H1 (cell line): ENCODE data around the gene PGLYRP4. TPM values are rescaled to one million over a fixed set of nuclear protein-coding genes. Genes with fewer than 3 reads are reported as not detected.

Experiments
- ASH2L ChIP-seq: fragments of 200-600, 300-600 bp; sonication (generic); IDR thresholded peaks from one replicate; pipeline ENCODE4 v1.7.1; 2017; ENCODE audit warnings: low read length
- CBX8 ChIP-seq: fragments of 300-800, 300-1000 bp; sonication (generic); IDR thresholded peaks from 2 replicates; pipeline ENCODE4 v1.7.1; 2016; ENCODE audit warnings: low read depth, low read length, borderline replicate concordance
- CREB1 ChIP-seq: IDR thresholded peaks from 2 replicates; pipeline ENCODE4 v1.6.1; 2012; ENCODE audit warnings: inconsistent platforms
- CTBP2 ChIP-seq: IDR thresholded peaks from 2 replicates; pipeline ENCODE4 v1.7.0; 2011; ENCODE audit warnings: borderline replicate concordance, mild to moderate bottlenecking, moderate library complexity, mixed read lengths, low read length; ENCODE audit not compliant: insufficient read depth, insufficient read length
- NANOG ChIP-seq: IDR thresholded peaks from 2 replicates; pipeline ENCODE4 v1.6.1; 2011; ENCODE audit warnings: low read length, low read depth, mild to moderate bottlenecking, inconsistent platforms; ENCODE audit not compliant: insufficient read depth, poor library complexity, severe bottlenecking
- TBP ChIP-seq: IDR thresholded peaks from 2 replicates; pipeline ENCODE4 v1.6.1; 2011; ENCODE audit warnings: low read depth, low read length, improper control_type of control experiment
- TCF12 ChIP-seq: IDR thresholded peaks from 2 replicates; pipeline ENCODE4 v1.6.1; 2011; ENCODE audit warnings: low read depth, mild to moderate bottlenecking, low read length
- polyA plus RNA-seq, 7 experiments: library from polyadenylated mRNA; depleted of rRNA in 3 of 7; stranded (reverse) in 5 of 7; unstranded in 2 of 7; fragments of >200 nt in 5 of 7; fragments of 200-250 nt in 2 of 7; gene quantifications; 1 replicate in 5 of 7; 2 replicates in 1 of 7; 4 replicates in 1 of 7; pipeline versions ENCODE4 v1.2.1 to v1.2.3, GENCODE V29; 2011 to 2013; ENCODE audit warnings: missing spikeins in 2 of 7, mixed read lengths in 2 of 7
- total RNA-seq: library from RNA; stranded (reverse); fragmentation: NEBNext Ultra II Directional; extraction: Animal tissue kit (Norgen Biotek cat#: 25700); gene quantifications from 2 replicates; pipeline ENCODE4 v1.2.1, GENCODE V29; 2021

The PGLYRP4 gene
- total and polyA plus RNA-seq, 2 of the 8 experiments (the other 6 are each of a cell fraction or from before 2014, with no cell fraction given), result not detected

- TF ChIP-seq TBP (no peak), NANOG (no peak), TCF12 (no peak), CBX8 (no peak), CREB1 (no peak), ASH2L (no peak), CTBP2 (no peak)
- TF ChIP-seq, all 59 proteins: peak for 0
Measured at GRCh38 chr1:153374071-153374470, 25.4 kb upstream of the PGLYRP4 start (continued).
